Lung (tissue), 12 donors: ENCODE data around the gene HOXA4. TPM values are rescaled to one million over a fixed set of nuclear protein-coding genes. Genes with fewer than 3 reads are reported as not detected.

Experiments used
- ATAC-seq: fragments of 200-7000 bp; cut with Tn5 transposase; one replicate; pipeline ENCODE4 v1.9.1; 2020; ENCODE audit warnings: moderate number of reproducible peaks; ENCODE audit not compliant: insufficient read depth, low FRiP score
- DNase-seq, 3 donors: peaks; one replicate each; pipeline ENCODE4 v3.0.0-alpha.2; 2013 to 2017
- H3K27ac ChIP-seq, 2 donors: one replicate each; pipeline ENCODE4 v1.5.1; 2013; ENCODE audit warnings: mild to moderate bottlenecking in 2 of 2, moderate library complexity in 2 of 2, control low read depth in 1 of 2, inconsistent platforms in 1 of 2, low read depth in 1 of 2, low read length in 1 of 2
- H3K27me3 ChIP-seq, 3 donors: one replicate each; pipeline ENCODE4 v1.5.1; 2013; ENCODE audit warnings: low read length in 2 of 3; ENCODE audit not compliant: control insufficient read depth in 3 of 3, insufficient read depth in 3 of 3
- H3K36me3 ChIP-seq, 4 donors: one replicate each; pipeline ENCODE4 v1.5.1; 2013; ENCODE audit warnings: low read length in 4 of 4, mild to moderate bottlenecking in 1 of 4, moderate library complexity in 1 of 4; ENCODE audit not compliant: control insufficient read depth in 4 of 4, insufficient read depth in 4 of 4
- H3K4me1 ChIP-seq, 5 donors: one replicate each; pipeline ENCODE4 v1.5.1; 2013; ENCODE audit warnings: low read length in 5 of 5, mild to moderate bottlenecking in 2 of 5, moderate library complexity in 1 of 5; ENCODE audit not compliant: control insufficient read depth in 5 of 5, insufficient read depth in 5 of 5
- H3K4me3 ChIP-seq: one replicate; pipeline ENCODE4 v1.5.1; 2013; ENCODE audit warnings: mild to moderate bottlenecking, control low read depth, moderate library complexity
- H3K9ac ChIP-seq, 2 donors: one replicate each; pipeline ENCODE4 v1.5.1; 2013; ENCODE audit warnings: low read length in 2 of 2, control low read depth in 1 of 2; ENCODE audit not compliant: insufficient read depth in 1 of 2
- H3K9me3 ChIP-seq, 4 donors: one replicate each; pipeline ENCODE4 v1.5.1; 2013; ENCODE audit warnings: low read length in 3 of 4, mild to moderate bottlenecking in 1 of 4, moderate library complexity in 1 of 4; ENCODE audit not compliant: control insufficient read depth in 4 of 4, insufficient read depth in 3 of 4
- CTCF ChIP-seq: IDR thresholded peaks from 2 replicates; pipeline ENCODE4 v1.5.1; 2012; ENCODE audit warnings: mild to moderate bottlenecking; ENCODE audit errors: control extremely low read depth, extremely low read depth
- WGBS, 2 donors: extraction: QIAGEN DNeasy Blood & Tissue Kit; methylation state at CpG; one replicate each; pipeline ENCODE4 v1.1.7; 2013; 5-methylcytosine and 5-hydroxymethylcytosine counted together
- polyA plus RNA-seq, 2 donors: library from polyadenylated mRNA; stranded (reverse); fragments of 200-250 nt; gene quantifications; one replicate each; pipeline ENCODE4 v1.2.1, GENCODE V29; 2013
- total RNA-seq, 2 donors: library from RNA; depleted of rRNA in 1 of 2; stranded (reverse); fragments of >200 nt in 1 of 2; gene quantifications; one replicate each; pipeline ENCODE4 v1.2.1, GENCODE V29; 2014 to 2021
- donor health status: control.
- donor health status: control.
- donor health status: Bipolar disorder and iron deficiency.
- donor health status: healthy.
- donor health status: DM: yes; HTN: yes; CAD: no.

HOXA4 gene
- total and polyA plus RNA-seq, 4 donors = 2.7 to 6.0 (median 4.1) TPM

GRCh38 chr7:27150568-27151340 lies 20.2 kb upstream of the HOXA4 start:
- H3K9ac ChIP-seq = peak overlapping the region in 1 of 2 donors; percentile 91
- H3K27me3 ChIP-seq = peaks cover 0 to 73% (median 37%) of the 10 kb centered on the region in 3 donors
- 1 to 2% methylated on average over 58 of the region's 58 CpGs for WGBS, 2 donors
- DNase-seq (peak; percentile 90 to 95 (median 91)), ATAC-seq (peak; percentile 84)
- no peaks in the 10 kb centered on the region for H3K36me3 ChIP-seq
- H3K27ac ChIP-seq = peak overlapping the region in 1 of 2 donors; percentile 62
- peak; percentile 60 for TF ChIP-seq CTCF
- peaks cover 0 to 3% (median 0%) of the 10 kb centered on the region in 4 donors for H3K9me3 ChIP-seq
- H3K4me3 ChIP-seq = peak overlapping the region; percentile 28
- peaks cover 0 to 67% (median 8%) of the 10 kb centered on the region in 5 donors for H3K4me1 ChIP-seq

- TF ChIP-seq CTCF = no peak
- peaks cover 0 to 4% (median 0%) of the 10 kb centered on the region in 4 donors for H3K9me3 ChIP-seq
- H3K9ac ChIP-seq = peak overlapping the region in 1 of 2 donors; percentile 87
- H3K4me3 ChIP-seq = peak overlapping the region; percentile 17
- H3K4me1 ChIP-seq = peaks cover 0 to 63% (median 8%) of the 10 kb centered on the region in 5 donors
- ATAC-seq (no peak), DNase-seq (peak in 2 of 3 donors; percentile 37 to 58)
- H3K27me3 ChIP-seq = peaks cover 0 to 72% (median 31%) of the 10 kb centered on the region in 3 donors
- H3K36me3 ChIP-seq = peaks cover 0 to 2% (median 0%) of the 10 kb centered on the region in 4 donors
- peak overlapping the region in 1 of 2 donors; percentile 62 for H3K27ac ChIP-seq
- WGBS, 2 donors = 22 to 28% methylated on average over 13 of the region's 13 CpGs
Observed at GRCh38 chr7:27149842-27150567, 19.4 kb upstream of the HOXA4 start.

- ATAC-seq = no peak
- peak overlapping the region in 1 of 2 donors; percentile 95 for H3K27ac ChIP-seq
- TF ChIP-seq CTCF = no peak
- H3K27me3 ChIP-seq = peaks cover 0 to 62% (median 23%) of the 10 kb centered on the region in 3 donors
- peaks cover 0 to 63% (median 8%) of the 10 kb centered on the region in 5 donors for H3K4me1 ChIP-seq
- H3K9ac ChIP-seq = peak overlapping the region in 1 of 2 donors; percentile 87
- peaks cover 0 to 4% (median 0%) of the 10 kb centered on the region in 4 donors for H3K9me3 ChIP-seq
- 21 to 33% methylated on average over 30 of the region's 30 CpGs for WGBS, 2 donors
- no peak overlapping the region for H3K4me3 ChIP-seq
- H3K36me3 ChIP-seq = peaks cover 0 to 5% (median 0%) of the 10 kb centered on the region in 4 donors
- peak; percentile 48 to 86 (median 77) for DNase-seq
Observed at GRCh38 chr7:27148756-27149641, 18.4 kb upstream of the HOXA4 start.
